ENCODE data around the gene PRKG1.

PRKG1 gene

GRCh38 chr10:51932530-51932929 is 858.2 kb downstream of the PRKG1 start:
- DNase-seq (ENCODE audit: low spot score) = no peak

- no peak for DNase-seq (ENCODE audit: low spot score)
Measured at GRCh38 chr10:51934373-51934772, 860.1 kb downstream of the PRKG1 start.

GRCh38 chr10:51935341-51935740 is 861.1 kb downstream of the PRKG1 start:
- DNase-seq (ENCODE audit: low spot score) = no peak

- no peak for DNase-seq (ENCODE audit: low spot score)
Measured at GRCh38 chr10:51937308-51938140, 863.2 kb downstream of the PRKG1 start.

- DNase-seq (ENCODE audit: low spot score) = no peak
Measured at GRCh38 chr10:51950371-51950995, 876.2 kb downstream of the PRKG1 start.

GRCh38 chr10:51950996-51951555 is 876.8 kb downstream of the PRKG1 start:
- no peak for DNase-seq (ENCODE audit: low spot score)

GRCh38 chr10:51951601-51952000 is 877.3 kb downstream of the PRKG1 start:
- DNase-seq (ENCODE audit: low spot score) = no peak

- no peak for DNase-seq (ENCODE audit: low spot score)
Measured at GRCh38 chr10:51952056-51952455, 877.8 kb downstream of the PRKG1 start.

- no peak for DNase-seq (ENCODE audit: low spot score)
Measured at GRCh38 chr10:51955696-51956095, 881.4 kb downstream of the PRKG1 start.

- no peak for DNase-seq (ENCODE audit: low spot score)
Measured at GRCh38 chr10:51956822-51957221, 882.5 kb downstream of the PRKG1 start.

- peak; percentile 26 for DNase-seq (ENCODE audit: low spot score)
Measured at GRCh38 chr10:51960494-51960895, 886.2 kb downstream of the PRKG1 start.

- DNase-seq (ENCODE audit: low spot score) = no peak
Measured at GRCh38 chr10:51961401-51961800, 887.1 kb downstream of the PRKG1 start.

GRCh38 chr10:51964630-51965029 is 890.3 kb downstream of the PRKG1 start:
- no peak for DNase-seq (ENCODE audit: low spot score)

- DNase-seq (ENCODE audit: low spot score) = no peak
Measured at GRCh38 chr10:51965451-51965850, 891.2 kb downstream of the PRKG1 start.

- no peak for DNase-seq (ENCODE audit: low spot score)
Measured at GRCh38 chr10:51972733-51973346, 898.6 kb downstream of the PRKG1 start.

GRCh38 chr10:51980752-51981151 is 906.5 kb downstream of the PRKG1 start:
- no peak for DNase-seq (ENCODE audit: low spot score)

GRCh38 chr10:51981731-51982130 is 907.4 kb downstream of the PRKG1 start:
- DNase-seq (ENCODE audit: low spot score) = no peak

- DNase-seq (ENCODE audit: low spot score) = no peak
Measured at GRCh38 chr10:51983481-51983880, 909.2 kb downstream of the PRKG1 start.

GRCh38 chr10:51985336-51985735 is 911.0 kb downstream of the PRKG1 start:
- no peak for DNase-seq (ENCODE audit: low spot score)

- no peak for DNase-seq (ENCODE audit: low spot score)
Measured at GRCh38 chr10:51986516-51986915, 912.2 kb downstream of the PRKG1 start.

GRCh38 chr10:51993475-51993874 is 919.2 kb downstream of the PRKG1 start:
- DNase-seq (ENCODE audit: low spot score) = no peak

- no peak for DNase-seq (ENCODE audit: low spot score)
Measured at GRCh38 chr10:51999096-51999495, 924.8 kb downstream of the PRKG1 start.

All from CD4-positive, alpha-beta T cell treated with Interleukin-2 at 100 ng/mL for 4 hours (primary cell).